Hippocampal formation (tissue), 2 donors: Measurements from ENCODE around the gene SON.
"Not testable (repeated sequence)": the region's sequence is repeated elsewhere in the genome, so short reads cannot be mapped to it uniquely, and the experiment has no call there.

Experiments
- DNase-seq, 2 donors: peaks; one replicate each; lab custom pipeline; 2025; lab: John Stamatoyannopoulos, UW

The SON gene

DNA sequence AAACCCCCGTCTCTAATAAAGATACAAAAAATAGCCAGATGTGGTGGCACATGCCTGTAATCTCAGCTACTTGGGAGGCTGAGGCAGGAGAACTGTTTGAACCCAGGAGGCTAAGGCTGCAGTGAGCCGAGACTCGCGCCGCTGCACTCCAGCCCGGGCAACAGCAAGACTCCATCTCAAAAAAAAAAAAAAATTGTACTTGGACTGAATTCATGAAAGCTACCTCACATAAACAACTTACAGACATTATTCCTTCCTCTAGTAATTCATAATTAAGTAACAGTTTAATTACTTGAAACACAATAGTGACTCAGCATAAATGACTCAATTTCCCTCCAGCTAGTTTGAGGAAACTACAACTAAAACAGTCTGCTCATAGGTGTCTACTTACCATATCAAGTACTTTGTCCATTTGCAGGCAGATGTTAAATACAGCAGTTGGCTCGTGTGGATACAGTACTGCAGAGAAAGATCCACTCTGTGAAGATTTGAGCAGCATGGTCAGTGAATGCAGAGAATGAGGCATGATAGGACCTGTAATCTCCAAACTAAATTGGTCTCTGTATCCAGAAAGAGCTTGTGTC lies 36.2 kb downstream of the SON start:
- DNase-seq: no peak

- no peak for DNase-seq
These were observed 41.6 kb downstream of the SON start for GRCh38 chr21:33584455-33584854.

GRCh38 chr21:33586927-33587326 lies 44.1 kb downstream of the SON start:
- no peak for DNase-seq

- peak in 1 of 2 donors; percentile 41 for DNase-seq
These were observed 45.1 kb downstream of the SON start for GRCh38 chr21:33587792-33588484.

GRCh38 chr21:33588485-33589335 lies 45.9 kb downstream of the SON start, which contains the start of gene DONSON:
TSS of gene DONSON (minus strand) at chr21:33588684. CDS start at chr21:33588641, 43 bp downstream.
- DNase-seq: peak; percentile 78 to 84

DNA sequence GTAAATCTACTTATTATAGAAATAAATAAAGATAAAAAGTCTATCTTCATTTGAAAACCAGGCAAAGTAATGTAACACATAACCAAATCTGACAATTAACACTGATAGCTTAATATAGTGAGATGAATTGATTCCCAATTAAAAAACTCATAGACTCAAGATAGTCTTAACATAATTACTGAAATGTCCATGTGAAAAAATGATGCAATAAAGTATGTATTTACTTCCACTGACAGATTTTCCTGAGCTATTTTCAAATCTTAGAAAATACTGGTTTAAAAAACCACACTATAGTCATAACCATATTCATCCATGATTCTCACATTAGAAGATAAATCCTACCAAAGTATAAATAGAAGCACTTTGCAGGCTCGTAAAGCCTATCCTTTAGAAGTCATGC lies 55.2 kb downstream of the SON start:
- no peak for DNase-seq

GRCh38 chr21:33608559-33608958 lies 65.7 kb downstream of the SON start:
- DNase-seq: no peak

GRCh38 chr21:33611006-33611744 lies 68.3 kb downstream of the SON start:
- DNase-seq: no peak

- not testable (repeated sequence) for DNase-seq
These were observed 74.7 kb downstream of the SON start for GRCh38 chr21:33617565-33617964.

DNA sequence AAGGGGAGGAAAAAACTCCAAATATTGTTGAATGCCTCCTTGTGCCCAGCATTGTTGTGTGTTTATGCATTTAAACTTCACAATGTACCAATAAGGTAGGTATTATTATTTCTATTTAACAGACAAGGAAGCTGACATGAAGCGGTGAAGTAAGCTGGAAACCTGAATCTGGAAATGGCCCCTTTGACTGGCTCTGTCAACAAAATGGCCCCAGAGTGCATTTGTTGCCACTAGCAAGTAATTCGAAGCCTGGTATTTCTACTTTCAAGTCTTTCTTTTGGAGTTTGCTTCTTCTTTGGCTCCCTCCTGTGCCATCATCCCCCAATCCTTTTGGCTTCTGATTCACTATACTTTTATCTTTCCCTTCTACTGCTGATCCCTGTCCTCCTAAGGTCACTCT lies 75.6 kb downstream of the SON start:
- DNase-seq: no peak

DNA sequence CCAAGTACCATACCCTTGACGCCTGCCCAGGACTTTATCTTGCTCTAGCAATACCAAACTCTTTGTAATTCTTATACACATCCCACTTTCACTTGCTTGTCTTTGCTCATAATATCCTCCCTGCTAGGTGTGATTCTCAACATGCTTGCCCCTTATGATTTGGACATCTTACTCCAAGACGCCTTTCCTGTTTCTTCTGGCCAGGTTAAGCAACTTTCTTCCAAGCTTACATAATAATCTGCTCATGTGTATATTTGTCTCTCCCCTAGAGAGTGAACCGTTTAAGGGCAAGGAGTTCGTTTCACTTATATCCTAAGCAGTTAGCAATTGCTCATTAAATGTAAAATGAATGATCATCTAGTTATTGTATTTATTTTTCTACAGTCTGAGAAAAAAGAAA lies 76.9 kb downstream of the SON start:
- no peak for DNase-seq

GRCh38 chr21:33622253-33622652 lies 79.4 kb downstream of the SON start:
- DNase-seq: no peak

DNA sequence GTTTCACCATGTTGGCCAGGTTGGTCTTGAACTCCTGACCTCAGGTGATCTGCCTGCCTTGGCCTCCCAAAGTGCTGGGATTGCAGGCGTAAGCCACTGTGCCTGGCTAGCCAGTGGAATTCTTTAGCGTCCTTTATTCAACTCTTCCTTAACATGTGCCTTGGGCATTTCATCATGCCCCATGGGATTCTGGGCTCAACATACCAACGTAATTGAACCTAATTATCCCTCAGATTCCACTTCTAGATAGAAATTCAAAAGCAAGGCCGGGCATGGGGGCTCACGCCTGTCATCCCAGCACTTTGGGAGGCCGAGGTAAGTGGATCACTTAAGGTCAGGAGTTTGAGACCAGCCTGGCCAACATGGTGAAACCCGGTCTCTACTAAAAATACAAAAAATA lies 83.3 kb downstream of the SON start:
- DNase-seq: not testable (repeated sequence)
